ENCODE measurements around the gene TRAF1.

Gene TRAF1

GRCh38 chr9:120941046-120941770, 14.6 kb upstream of the TRAF1 start:
- DNase-seq (ENCODE audit: low read depth, low spot score) = no peak

- DNase-seq (ENCODE audit: low read depth, low spot score) = no peak
These were observed 14.0 kb upstream of the TRAF1 start for GRCh38 chr9:120940573-120940972.

GRCh38 chr9:120938851-120939250, 12.3 kb upstream of the TRAF1 start:
- DNase-seq (ENCODE audit: low read depth, low spot score) = no peak

- DNase-seq (ENCODE audit: low read depth, low spot score) = peak; percentile 25
These were observed 11.0 kb upstream of the TRAF1 start for GRCh38 chr9:120937596-120937995.

GRCh38 chr9:120937127-120937526, 10.5 kb upstream of the TRAF1 start:
- no peak for DNase-seq (ENCODE audit: low read depth, low spot score)

GRCh38 chr9:120936764-120937122, 10.1 kb upstream of the TRAF1 start:
- no peak for DNase-seq (ENCODE audit: low read depth, low spot score)

- DNase-seq (ENCODE audit: low read depth, low spot score) = peak; percentile 88
These were observed 9.6 kb upstream of the TRAF1 start for GRCh38 chr9:120936011-120936763.

GRCh38 chr9:120935383-120935857, 8.8 kb upstream of the TRAF1 start:
- DNase-seq (ENCODE audit: low read depth, low spot score) = no peak

- DNase-seq (ENCODE audit: low read depth, low spot score) = no peak
These were observed 7.7 kb upstream of the TRAF1 start for GRCh38 chr9:120934281-120934680.

- no peak for DNase-seq (ENCODE audit: low read depth, low spot score)
These were observed 6.9 kb upstream of the TRAF1 start for GRCh38 chr9:120933310-120934055.

- DNase-seq (ENCODE audit: low read depth, low spot score) = no peak
These were observed 5.7 kb upstream of the TRAF1 start for GRCh38 chr9:120932086-120932823.

- no peak for DNase-seq (ENCODE audit: low read depth, low spot score)
These were observed 4.9 kb upstream of the TRAF1 start for GRCh38 chr9:120931231-120932085.

GRCh38 chr9:120929229-120929791, 2.7 kb upstream of the TRAF1 start:
- DNase-seq (ENCODE audit: low read depth, low spot score) = no peak

- DNase-seq (ENCODE audit: low read depth, low spot score) = peak; percentile 61
These were observed 2.1 kb upstream of the TRAF1 start for GRCh38 chr9:120928483-120929228.

GRCh38 chr9:120928015-120928482, 1.5 kb upstream of the TRAF1 start:
- DNase-seq (ENCODE audit: low read depth, low spot score) = no peak

- no peak for DNase-seq (ENCODE audit: low read depth, low spot score)
These were observed 846 bp upstream of the TRAF1 start for GRCh38 chr9:120927269-120928014.

- DNase-seq (ENCODE audit: low read depth, low spot score) = peak; percentile 20
These were observed 830 bp downstream of the TRAF1 start for GRCh38 chr9:120925535-120926396.
